NCI-H146 treated with DMSO at 0.1 percent for 48 hours (cell line): ENCODE measurements around the gene OPCML.

ENCODE experiments used
- DNase-seq: peaks from one replicate; lab custom pipeline; 2025; ENCODE audit not compliant: unreplicated experiment; lab: John Stamatoyannopoulos, UW

OPCML gene

GRCh38 chr11:132650969-132651720 lies 881.2 kb downstream of the OPCML start:
- no peak for DNase-seq

GRCh38 chr11:132649277-132649676 lies 883.0 kb downstream of the OPCML start:
- DNase-seq = no peak

- DNase-seq = no peak
Measured at GRCh38 chr11:132648851-132649250, 883.5 kb downstream of the OPCML start.

GRCh38 chr11:132646890-132647289 lies 885.4 kb downstream of the OPCML start:
- DNase-seq = no peak

GRCh38 chr11:132644520-132645239 lies 887.6 kb downstream of the OPCML start:
- no peak for DNase-seq

- no peak for DNase-seq
Measured at GRCh38 chr11:132643239-132643638, 889.1 kb downstream of the OPCML start.

GRCh38 chr11:132640952-132641351 lies 891.3 kb downstream of the OPCML start:
- DNase-seq = no peak

GRCh38 chr11:132639986-132640385 lies 892.3 kb downstream of the OPCML start:
- no peak for DNase-seq

- DNase-seq = no peak
Measured at GRCh38 chr11:132639403-132639802, 892.9 kb downstream of the OPCML start.

- no peak for DNase-seq
Measured at GRCh38 chr11:132638423-132638822, 893.9 kb downstream of the OPCML start.

- no peak for DNase-seq
Measured at GRCh38 chr11:132636523-132636922, 895.8 kb downstream of the OPCML start.

- DNase-seq = no peak
Measured at GRCh38 chr11:132632641-132633124, 899.6 kb downstream of the OPCML start.

- no peak for DNase-seq
Measured at GRCh38 chr11:132631989-132632388, 900.3 kb downstream of the OPCML start.

GRCh38 chr11:132627981-132628380 lies 904.3 kb downstream of the OPCML start:
- no peak for DNase-seq

GRCh38 chr11:132626446-132626845 lies 905.9 kb downstream of the OPCML start:
- no peak for DNase-seq

- no peak for DNase-seq
Measured at GRCh38 chr11:132623511-132623910, 908.8 kb downstream of the OPCML start.

GRCh38 chr11:132621976-132622580 lies 910.2 kb downstream of the OPCML start:
- DNase-seq = no peak

GRCh38 chr11:132620423-132620822 lies 911.9 kb downstream of the OPCML start:
- DNase-seq = peak; percentile 22

GRCh38 chr11:132610791-132611190 lies 921.5 kb downstream of the OPCML start:
- DNase-seq = no peak

- DNase-seq = no peak
Measured at GRCh38 chr11:132610216-132610615, 922.1 kb downstream of the OPCML start.

- DNase-seq = no peak
Measured at GRCh38 chr11:132607575-132607974, 924.7 kb downstream of the OPCML start.
